Choroid plexus epithelial cell (primary cell): ENCODE results near the gene HMCN1.
A peak's percentile ranks its signal among the peaks of the same experiment; 100 is the strongest.

Experiments used
- DNase-seq: peaks from one replicate; pipeline ENCODE4 v3.0.0-alpha.2; 2010; ENCODE audit warnings: low read depth
- H3K4me3 ChIP-seq: 2 replicates; pipeline ENCODE4 v1.5.1; 2011; ENCODE audit warnings: low read depth, mild to moderate bottlenecking, control low read depth, low read length, moderate library complexity
- TF ChIP-seq, protein P1 (sequence below): conservative IDR thresholded peaks from 2 replicates; pipeline ENCODE4 v1.5.1; 2011; ENCODE audit warnings: low read depth, mild to moderate bottlenecking, control low read depth, inconsistent platforms, low read length, moderate library complexity

HMCN1 gene

DNA sequence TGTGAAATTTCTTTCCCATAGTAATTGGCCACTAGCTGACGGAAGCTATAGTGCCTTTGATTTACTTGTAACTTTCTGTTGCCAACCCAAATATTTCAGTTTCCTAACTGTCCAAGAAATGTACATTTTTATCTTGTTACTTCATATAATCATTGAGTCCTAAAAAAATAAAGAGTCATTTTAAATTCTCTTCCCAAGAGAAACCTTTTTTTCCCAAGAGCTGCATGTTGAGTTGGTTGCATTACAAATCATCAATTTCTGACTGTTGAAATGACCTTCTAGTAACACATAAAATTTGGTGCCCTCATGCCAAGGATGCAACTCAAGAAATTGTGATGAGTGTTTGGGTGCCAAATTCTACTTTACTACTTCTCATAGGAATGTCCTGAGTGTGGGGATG lies 61.0 kb downstream of the HMCN1 start:
- TF ChIP-seq, protein P1, sequence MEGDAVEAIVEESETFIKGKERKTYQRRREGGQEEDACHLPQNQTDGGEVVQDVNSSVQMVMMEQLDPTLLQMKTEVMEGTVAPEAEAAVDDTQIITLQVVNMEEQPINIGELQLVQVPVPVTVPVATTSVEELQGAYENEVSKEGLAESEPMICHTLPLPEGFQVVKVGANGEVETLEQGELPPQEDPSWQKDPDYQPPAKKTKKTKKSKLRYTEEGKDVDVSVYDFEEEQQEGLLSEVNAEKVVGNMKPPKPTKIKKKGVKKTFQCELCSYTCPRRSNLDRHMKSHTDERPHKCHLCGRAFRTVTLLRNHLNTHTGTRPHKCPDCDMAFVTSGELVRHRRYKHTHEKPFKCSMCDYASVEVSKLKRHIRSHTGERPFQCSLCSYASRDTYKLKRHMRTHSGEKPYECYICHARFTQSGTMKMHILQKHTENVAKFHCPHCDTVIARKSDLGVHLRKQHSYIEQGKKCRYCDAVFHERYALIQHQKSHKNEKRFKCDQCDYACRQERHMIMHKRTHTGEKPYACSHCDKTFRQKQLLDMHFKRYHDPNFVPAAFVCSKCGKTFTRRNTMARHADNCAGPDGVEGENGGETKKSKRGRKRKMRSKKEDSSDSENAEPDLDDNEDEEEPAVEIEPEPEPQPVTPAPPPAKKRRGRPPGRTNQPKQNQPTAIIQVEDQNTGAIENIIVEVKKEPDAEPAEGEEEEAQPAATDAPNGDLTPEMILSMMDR, result no peak
- peak; percentile 20 for DNase-seq
- H3K4me3 ChIP-seq, result no peak overlapping the region

DNA sequence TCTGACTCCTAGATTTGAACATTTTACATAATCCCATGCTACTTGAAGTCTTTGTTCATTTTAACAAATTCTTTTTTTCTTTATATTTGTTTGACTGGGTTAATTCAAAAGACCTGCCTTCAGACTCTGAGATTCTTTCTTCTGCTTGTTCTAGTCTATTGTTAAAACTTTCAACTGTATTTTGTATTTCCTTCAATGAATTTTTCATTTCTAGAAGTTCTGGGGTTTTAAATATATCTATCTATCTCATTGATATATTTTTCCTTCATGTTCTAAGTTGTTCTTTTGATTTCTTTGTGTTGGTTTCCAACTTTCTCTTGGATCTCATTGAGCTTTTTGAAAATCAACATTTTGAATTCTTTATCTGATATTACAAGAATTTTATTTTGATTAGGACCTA lies 64.3 kb downstream of the HMCN1 start:
- no peak overlapping the region for H3K4me3 ChIP-seq
- DNase-seq, result no peak
- TF ChIP-seq, protein P1, result no peak

DNA sequence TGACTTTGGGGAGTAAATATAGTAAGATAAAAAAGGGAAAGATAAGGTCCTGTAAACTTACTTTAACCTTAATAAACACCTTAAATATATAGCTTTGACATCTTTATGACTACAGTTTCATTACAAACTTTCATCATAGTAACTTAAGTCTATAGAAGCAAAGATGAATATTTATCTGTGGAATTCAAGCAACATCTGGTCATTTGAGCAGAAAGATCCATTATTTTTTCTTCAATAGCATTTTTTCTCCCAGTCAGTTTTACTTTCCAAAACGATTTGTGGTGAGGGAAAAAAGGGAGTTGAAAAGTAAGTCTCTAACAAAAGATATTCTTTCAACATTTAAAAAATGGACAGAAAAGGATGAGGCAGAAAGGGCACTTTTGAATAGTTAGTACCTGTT lies 69.0 kb downstream of the HMCN1 start:
- TF ChIP-seq, protein P1, result no peak
- H3K4me3 ChIP-seq, result no peak overlapping the region

GRCh38 chr1:185804206-185804605 lies 70.0 kb downstream of the HMCN1 start:
- TF ChIP-seq, protein P1, result no peak
- no peak overlapping the region for H3K4me3 ChIP-seq
- DNase-seq, result no peak

More for the DNA sequence above, 69.0 kb downstream of the HMCN1 start:
- no peak for DNase-seq

- H3K4me3 ChIP-seq, result no peak overlapping the region
- TF ChIP-seq, protein P1, result no peak
- DNase-seq, result no peak
Measured at GRCh38 chr1:185804608-185805007, 70.4 kb downstream of the HMCN1 start.

GRCh38 chr1:185807275-185807674 lies 73.1 kb downstream of the HMCN1 start:
- H3K4me3 ChIP-seq, result no peak overlapping the region
- TF ChIP-seq, protein P1, result no peak
- no peak for DNase-seq

GRCh38 chr1:185808631-185809030 lies 74.4 kb downstream of the HMCN1 start:
- no peak overlapping the region for H3K4me3 ChIP-seq
- DNase-seq, result no peak
- TF ChIP-seq, protein P1, result no peak
